GM21786 (cell line): ENCODE results near the gene DTYMK.

ENCODE experiments used
- ATAC-seq: cut with Tn5 transposase; IDR thresholded peaks from one replicate; pipeline ENCODE4 v1.9.1; 2021; ENCODE audit not compliant: unreplicated experiment

The DTYMK gene

DNA sequence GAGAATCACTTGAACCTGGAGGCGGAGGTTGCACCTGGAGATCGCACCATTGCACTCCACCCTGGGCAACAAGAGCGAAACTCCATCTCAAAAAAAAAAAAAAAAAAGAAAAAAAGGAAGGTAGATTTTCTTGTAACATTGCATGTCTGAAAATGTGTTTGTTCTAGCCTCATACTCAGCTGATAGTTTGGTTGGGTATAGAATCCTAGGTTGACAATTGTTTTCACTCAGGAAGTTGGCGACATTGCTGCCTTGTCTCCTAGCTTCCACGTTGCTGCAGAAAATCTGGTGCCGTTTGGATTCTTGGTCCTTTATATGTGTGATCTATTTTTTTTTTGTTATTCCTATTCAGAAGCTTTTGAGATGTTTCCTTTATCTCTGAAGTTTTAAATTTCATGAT, 19.9 kb upstream of the DTYMK start:
- no peak for ATAC-seq

DNA sequence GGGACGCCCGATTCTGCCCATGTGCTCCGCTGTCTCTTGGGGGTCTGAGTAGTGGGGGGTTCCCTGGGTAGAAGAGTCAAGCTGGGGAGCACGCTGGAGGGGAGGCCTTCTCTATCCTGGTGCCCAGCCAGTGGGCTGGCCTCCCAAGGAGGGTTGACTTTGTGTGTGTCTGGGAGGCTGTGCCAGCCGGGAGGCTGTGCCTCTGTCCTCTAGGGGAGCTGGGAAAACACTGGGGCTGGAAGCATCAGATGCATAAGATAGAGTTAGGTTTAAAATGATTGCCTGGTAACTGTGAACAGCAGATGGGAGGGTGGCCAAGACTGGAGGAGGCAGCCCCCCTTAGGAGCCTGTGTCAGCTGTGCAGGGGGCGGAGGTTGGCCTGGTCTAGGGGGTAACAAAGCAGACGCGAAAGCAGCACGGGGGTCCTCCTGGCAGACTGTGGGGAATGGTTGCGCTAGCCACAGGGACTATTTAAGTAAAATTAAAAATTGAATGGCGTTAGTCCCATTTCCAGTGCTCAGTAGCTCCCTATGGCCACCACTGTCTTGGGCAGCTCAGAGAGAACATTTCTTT, 16.5 kb upstream of the DTYMK start:
- ATAC-seq: no peak

DNA sequence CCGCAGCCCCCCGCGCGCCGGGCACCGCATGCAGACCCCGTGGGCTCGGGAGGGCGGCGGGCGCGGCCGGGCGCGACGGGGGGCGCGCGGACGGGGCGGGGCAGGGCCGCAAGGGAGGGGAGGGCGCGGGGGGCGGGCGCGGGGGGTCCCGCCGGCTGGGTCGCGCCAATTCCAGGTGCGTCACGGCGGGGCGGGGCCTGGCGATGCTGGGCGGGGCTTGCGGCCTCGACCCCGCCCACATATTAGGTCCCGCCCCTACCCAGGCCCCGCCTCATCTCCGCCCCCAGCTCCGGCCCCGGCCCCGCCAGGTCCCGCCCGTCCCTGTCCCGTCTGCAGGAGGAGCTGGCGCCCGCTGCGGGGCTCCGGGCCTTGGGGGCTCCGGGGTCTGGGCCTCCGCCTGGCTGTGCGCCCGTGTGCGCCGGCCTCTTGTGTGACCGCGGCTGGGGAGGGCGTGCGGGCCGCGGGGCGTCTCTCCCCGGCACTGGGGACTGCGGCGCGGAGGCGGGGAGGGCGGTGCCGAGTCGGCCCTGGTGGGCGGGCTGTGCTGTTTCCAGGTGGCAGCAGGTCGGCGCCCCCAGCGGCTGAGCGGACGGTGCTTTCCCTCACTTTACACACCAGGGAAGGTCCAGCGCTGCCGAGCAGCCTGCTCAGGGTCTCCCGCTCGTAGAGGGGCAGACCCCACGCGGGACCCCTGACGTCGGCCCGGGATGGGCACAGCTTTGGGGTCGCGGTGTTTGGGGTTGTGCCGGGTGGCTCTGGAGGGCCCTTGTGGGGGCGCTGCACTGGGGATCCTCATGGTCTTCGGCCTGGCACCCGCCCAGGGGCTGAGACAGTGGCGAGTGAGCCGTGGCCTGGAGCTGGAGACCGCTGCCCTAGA, 15.8 kb upstream of the DTYMK start:
- peak; percentile 69 for ATAC-seq

DNA sequence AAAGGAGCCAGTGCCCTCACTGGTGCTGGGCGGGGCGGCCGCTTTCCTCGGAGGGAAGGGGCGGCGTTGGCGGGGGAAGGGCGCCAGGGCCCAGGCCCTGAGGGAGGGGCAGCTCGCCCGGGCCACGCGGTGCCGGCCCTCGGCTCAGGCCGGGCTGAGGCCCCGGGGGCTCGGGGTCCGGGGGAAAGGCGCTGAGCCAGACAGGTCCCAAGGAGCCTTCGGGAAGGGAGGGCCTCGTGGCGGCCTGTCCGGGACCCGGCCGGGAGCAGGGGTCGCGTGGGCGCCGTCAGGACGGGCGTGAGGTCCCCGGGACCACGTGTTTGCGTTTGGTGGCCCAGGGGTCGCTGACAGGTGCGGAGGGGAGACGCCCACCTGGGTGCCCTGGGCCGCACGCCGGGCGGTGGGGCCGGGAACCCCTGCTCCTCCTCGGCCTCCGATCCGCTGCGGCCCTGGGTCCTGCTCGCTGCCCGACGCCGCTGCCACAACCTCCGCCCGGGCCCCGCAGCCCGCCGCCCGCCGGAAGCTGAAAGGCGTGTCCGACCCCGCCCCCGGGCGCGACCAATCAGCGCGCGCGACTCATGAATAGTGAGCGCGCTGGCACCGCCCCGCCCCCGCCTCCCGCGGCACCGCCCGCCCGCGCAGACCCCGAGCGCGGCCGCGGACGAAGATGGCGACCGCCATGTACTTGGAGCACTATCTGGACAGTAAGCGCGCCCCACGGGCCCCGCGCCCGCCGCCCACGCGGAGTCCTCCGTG, 15.0 kb upstream of the DTYMK start, which contains the start of gene ING5:
Gene ING5 (plus strand): TSS at position 641 of the 756 bp plus-strand sequence. CDS start 27 bp downstream, at position 668.
- ATAC-seq: peak; percentile 48

DNA sequence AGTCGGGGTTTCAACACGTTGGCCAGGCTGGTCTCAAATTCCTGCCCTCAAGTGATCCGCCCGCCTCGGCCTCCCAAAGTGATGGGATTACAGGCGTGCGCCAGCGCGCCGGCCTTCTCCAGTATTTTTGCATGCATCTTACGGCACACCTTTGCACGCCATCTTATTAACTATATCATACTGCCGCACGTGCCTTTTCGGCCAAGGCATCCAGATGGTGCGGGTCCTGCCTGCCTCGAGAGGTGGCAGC, 14.5 kb upstream of the DTYMK start:
- ATAC-seq: no peak

DNA sequence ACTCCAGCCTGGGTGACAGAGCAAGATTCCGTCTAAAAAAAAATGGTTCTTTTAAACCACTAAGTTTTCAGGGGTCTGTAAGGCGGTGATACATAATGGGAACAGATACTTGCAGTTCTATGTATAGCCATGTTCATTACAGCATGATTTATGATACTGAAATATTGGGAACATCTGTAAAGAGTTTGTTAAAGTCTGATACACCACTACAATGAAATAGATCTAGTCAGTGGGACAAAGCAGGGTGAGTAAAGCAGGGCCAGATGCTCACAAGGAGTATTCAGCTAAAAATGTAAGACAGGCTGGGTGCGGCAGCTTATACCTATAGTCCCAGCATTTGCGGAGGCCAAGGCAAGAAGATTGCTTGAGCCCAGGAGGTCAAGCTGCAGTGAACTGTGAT, 9.0 kb upstream of the DTYMK start:
- ATAC-seq: no peak

DNA sequence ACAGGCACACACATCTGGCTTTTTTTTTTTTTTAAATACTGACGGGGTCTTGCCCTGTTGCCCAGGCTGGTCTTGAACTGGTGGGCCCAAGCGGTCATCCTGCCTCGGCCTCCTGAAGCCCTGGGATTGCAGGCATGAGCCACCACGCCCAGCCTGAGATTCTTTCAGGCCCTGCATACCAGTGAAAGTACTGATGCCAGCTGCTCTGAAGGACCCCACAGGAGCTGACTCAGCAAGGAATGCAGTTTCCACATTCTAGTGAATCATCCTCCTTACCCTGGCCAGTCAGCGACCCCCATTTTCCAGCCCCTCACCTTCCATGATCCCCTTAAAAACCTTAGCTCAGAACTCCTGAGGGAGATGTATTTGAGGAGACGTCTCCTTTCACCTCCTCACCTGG, 5.8 kb upstream of the DTYMK start:
- no peak for ATAC-seq

DNA sequence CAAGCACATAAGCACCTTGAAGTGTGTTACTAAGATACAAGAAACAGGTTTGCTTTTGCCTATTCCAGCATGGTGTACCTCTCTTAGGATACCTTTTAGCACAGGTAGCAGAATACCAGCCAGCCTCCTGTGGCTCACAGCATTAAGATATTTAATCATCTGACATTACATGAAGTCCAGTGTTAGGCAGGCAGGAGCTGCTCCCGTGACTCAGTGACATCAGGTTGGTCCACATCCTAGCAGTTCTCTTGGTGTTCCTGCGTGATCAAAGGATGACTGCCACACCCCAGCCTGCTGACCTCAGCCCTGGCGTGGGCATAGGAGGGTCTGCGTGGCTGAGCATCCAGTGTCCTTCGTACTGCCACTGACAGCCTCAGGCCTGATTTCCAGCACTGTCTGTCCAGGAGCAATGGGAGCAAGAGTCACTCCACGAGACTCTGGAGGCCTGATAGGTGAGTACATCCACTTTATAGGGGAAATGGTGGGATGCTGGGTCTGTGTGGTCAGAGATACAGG, 3.6 kb upstream of the DTYMK start:
- ATAC-seq: no peak

DNA sequence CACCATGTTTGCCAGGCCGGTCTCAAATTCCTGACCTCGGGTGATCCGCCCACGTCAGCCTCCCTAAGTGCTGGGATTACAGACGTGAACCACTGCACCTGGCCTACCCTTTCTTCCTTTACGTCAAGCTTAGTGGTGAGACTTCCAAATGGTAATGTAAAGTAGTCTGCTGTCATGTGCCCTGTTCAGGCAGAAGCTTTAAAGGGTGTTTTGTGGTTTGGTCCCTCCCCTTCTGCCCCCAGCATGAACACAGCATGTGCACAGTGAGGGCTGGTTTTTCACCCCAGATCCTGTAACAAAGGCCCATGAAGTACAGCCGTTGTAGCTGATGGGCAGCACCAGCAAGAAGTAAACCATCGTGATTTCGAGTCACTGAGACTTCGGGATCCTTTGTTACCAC, 2.7 kb upstream of the DTYMK start:
- ATAC-seq: no peak

DNA sequence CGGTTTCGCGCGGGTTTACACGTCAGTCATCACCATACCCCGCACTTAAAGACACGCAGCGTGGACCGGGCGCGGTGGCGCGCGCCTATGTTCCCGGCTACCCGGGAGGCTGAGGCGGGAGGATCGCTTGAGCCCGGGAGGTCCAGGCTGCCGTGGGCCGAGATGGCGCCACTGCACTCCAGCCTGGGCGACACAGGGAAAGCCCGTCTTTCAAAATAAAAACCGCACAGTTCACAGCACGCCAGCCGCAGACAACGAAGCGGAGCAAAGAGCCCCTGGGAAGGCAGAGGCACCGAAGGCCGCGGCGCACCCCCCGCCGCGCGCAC, 328 bp downstream of the DTYMK start:
- ATAC-seq: peak; percentile 6

DNA sequence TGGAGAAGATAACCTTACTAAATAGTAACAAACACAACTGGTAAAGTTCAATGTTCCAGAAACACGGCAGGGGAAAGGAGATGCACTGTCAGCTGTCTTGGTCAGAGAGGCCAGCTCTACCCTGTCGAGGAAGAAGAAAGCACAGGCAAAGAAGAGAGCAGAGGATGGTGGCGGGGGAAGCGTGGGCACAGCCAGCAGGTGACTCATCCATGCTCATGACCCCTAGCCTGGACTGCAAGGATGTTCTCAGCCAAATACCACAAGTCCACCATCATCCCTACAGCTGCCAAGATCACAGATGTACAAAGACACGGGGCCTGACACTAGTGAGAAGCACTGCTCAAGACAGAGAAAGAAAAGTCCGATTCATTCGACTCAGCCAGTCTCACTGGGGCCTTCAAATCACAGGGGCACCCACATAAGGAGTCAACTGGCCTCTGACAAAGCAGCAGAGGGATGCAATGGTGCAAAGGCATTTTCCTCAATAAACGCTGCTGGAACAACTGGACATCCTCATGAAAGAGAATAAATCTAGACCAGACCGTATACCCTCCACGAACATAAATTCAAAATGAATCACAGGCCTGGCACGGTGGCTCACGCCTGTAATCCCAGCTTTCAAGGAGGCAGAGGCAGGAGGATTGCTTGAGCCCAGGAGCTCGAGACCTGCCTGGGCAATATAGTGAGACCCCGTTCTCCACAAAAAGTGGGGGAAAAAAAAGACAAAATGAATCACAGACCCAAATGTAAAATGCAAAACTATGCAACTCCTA, 5.6 kb downstream of the DTYMK start:
- no peak for ATAC-seq

DNA sequence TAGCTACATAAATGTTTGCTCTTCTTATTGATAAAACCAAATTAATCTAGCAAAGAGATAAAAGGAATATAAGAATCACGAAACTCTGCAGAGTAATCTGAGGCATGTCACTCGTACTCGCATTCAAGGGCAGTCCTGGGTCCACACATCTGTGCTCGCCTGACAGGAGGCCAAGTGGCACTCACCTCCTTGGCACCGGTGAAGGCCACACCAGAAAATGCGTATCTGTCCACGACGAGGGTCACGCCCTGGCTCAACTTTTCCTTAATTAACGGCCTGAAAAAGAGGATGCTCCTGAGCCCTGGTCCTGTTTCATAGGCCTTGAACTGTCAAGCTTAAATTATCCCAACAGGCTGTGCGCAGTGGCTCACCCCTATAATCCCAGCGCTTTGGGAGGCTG, 6.6 kb downstream of the DTYMK start:
- ATAC-seq: no peak

DNA sequence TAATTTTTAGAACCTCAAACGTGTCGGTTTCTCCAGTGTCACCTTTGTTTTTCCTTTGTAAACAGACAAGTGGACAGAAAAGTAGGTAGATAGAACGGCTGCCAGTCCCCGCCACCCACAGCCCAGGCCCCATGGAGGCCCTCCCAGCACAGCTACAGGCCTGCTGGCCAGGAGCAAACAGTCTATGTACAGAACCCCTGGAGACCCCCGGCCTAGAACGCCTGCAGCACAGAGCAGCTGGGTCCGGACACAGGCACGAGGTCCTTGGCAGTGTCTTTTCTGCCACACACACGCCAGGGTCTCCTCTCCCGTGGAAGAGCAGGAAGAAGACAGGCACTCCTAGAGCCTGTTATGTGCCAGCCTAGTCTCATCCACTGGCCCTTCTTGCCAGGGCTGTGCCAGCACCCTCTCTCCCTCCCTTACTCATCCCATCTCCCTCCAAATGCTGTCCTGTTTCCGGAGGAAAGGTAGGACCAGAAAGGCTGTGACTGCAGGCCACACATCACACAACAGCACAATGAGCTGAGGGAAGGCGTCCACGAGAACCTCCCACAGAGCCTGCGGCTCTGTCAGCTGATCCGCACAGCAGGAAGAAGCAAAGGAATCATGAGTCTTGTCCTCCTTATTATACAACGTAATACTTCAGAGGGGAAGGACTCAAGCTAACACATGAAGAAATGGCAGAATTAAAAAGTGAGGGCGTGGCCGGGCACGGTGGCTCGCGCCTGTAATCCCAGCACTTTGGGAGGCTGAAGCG, 7.7 kb downstream of the DTYMK start:
- ATAC-seq: no peak

DNA sequence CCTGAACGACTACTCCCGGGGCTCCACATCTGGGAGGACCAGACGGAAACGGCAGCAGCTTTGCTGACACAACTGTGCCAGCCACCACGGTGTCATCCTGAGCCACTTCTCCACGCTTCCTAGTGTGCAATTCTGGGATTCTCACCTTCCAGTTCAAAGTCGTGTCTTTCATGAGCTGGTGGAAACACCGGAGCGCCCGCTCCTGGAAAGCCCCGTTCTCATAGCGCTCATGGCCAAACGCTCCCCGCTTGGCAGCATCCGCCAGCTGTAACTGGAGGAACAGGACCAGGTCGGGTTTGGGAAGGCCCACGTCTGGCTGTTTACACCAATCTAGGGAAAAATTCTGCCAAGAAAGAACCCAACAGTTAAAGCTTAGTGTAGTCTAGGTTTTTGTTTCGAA, 8.3 kb downstream of the DTYMK start:
- ATAC-seq: no peak

DNA sequence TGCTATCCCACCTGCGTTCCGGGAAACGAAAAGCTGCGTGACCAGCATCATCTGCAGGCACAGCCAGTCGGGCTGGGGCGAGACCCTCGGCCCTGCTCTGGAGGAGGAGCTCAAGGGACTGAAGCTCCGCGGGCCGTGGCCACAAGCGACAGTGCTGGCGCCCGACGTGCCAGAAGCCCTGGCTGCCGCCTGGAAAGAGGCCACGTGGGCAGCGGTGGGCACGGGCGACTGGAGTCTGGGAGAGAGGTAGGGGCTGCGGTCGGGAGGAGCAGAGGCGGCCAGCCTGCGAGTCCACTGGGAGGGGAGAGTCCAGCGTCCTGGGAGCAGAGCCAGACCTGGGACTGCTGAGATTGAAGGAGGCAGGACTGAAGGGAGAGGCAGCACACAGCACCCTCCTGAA, 9.2 kb downstream of the DTYMK start:
- ATAC-seq: no peak

DNA sequence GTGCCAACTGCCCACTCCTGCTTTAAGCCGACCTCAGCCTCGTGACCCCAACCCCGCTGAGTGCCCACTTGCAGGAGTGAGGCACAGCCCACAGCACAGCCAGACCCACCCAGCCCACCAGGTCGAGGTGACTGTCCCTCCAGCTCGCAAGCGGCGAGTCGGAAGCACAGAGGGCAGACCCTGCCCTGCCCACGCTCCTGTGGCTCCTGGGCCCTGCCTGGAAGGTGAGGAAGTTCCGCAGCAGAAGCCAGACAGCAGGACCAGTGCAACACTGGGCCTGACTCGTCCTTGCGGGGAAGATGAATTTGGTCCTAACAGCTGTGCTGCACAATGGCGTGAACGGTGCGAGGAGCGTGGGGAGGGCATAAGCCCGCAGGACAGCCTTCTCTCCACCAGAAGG, 9.9 kb downstream of the DTYMK start:
- no peak for ATAC-seq

DNA sequence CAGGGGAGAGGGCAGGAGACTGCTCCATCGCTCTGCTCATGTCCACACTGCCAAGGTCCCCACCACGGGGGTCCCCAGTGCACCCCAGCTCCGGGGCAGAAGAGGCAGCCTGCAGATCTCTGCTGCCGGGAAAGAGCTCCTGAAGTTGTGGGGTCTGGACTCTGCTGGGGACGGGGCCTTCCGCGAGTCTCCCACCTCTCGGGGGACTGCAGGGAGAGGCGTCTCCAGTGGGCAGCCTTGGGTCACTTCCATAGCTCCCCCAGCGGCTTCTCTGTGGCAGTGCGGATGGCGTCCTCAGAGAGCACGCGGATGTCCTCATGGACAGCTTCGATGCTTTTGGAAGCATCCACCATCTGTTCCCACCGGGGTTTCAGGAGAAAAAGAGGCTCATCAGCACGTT, 10.7 kb downstream of the DTYMK start:
- ATAC-seq: no peak

DNA sequence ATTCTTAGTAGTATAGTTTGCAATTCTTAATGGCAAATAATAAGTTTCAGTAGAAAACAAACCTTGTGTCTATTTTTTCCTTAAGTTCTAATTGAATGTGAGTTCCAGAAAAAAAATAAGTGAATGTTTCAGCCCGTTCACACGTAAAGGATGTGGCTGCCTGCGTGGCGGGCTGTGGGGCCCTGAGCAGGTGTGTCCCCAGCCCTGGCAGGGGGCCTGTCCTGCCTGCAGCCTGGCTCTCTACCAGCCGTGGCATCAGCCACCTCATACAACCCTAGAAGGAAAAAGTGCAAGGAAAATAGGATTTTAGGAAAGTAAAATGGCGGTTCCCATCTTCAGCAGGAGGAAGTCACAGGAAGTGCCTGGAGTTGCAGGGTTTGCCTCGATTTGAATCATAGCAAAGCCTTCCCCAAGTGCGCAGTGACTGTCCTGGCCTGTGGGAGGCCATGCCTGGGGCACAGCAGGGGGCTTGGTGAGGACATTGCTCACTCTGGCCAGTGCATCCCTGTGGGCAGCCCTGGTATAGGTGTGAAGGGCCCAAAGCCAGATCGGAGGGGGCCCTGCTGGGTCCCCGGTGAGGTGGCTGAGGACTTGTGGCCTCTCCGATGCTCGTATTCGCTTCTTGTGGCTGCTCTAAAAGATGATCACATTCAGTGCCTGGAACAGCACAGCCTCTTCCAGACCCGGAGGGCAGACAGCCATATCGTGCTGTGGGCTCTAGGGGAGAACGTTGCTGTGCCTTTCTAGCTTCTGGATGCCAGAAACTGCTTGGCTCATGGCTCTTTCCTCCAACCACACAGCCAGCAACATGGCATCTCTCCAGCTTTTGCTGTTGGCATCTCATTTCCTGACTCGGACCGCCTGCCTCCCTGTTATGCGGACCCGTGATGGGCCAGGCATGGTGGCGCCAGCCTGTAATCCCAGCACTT, 12.6 kb downstream of the DTYMK start:
- no peak for ATAC-seq

DNA sequence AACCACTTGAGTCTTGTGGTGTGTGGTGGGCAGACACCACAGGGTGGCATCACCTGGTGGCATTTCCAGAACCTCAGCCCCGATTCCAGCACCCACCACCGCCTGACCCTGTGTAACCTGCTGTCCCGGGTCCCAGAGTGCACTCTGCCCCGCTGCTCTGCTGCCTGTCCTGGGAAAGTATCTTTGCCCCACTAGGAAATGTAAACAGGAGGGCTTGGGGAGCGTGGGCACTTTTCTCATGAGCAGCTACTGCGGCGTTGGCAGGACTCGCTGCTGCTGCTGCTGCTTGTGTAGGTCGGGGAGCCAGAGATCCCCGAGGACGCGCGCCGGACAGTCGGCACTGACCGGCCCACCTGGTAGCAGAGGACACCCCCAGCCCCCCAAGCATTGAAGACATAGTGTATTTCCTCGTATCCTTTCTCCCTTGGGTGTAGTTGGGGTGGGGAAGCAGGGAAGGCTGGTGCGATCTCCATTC, 13.4 kb downstream of the DTYMK start:
- ATAC-seq: no peak
